22Rv1 (cell line): ENCODE results near the gene FADS2.

ENCODE experiments used
- H3K27ac ChIP-seq: fragments of 450-650 bp; 2 replicates; pipeline ENCODE4 v1.5.1; 2017
- CTCF ChIP-seq: fragments of 450-650 bp; IDR thresholded peaks from 2 replicates; pipeline ENCODE4 v1.5.1; 2017; ENCODE audit warnings: mild to moderate bottlenecking
- ZFX ChIP-seq: fragments of 450-650 bp; IDR thresholded peaks from 2 replicates; pipeline ENCODE4 v1.6.1; 2017; ENCODE audit warnings: antibody characterized with exemption, borderline replicate concordance

FADS2 gene

GRCh38 chr11:61872935-61873565, 45.0 kb downstream of the FADS2 start:
- H3K27ac ChIP-seq: no peak overlapping the region

GRCh38 chr11:61873588-61874376, 45.7 kb downstream of the FADS2 start:
- H3K27ac ChIP-seq: no peak overlapping the region
- TF ChIP-seq CTCF (no peak), ZFX (no peak)

More at GRCh38 chr11:61872935-61873565, 45.0 kb downstream of the FADS2 start:
- TF ChIP-seq CTCF (no peak), ZFX (no peak)

- H3K27ac ChIP-seq: no peak overlapping the region
- TF ChIP-seq CTCF: no peak
- TF ChIP-seq ZFX: no peak
Observed at GRCh38 chr11:61874377-61874809, 46.3 kb downstream of the FADS2 start.

- TF ChIP-seq ZFX: no peak
- no peak for TF ChIP-seq CTCF
- H3K27ac ChIP-seq: no peak overlapping the region
Observed at GRCh38 chr11:61874853-61875252, 46.8 kb downstream of the FADS2 start.

GRCh38 chr11:61875698-61876097, 47.6 kb downstream of the FADS2 start:
- TF ChIP-seq ZFX (no peak), CTCF (no peak)
- no peak overlapping the region for H3K27ac ChIP-seq

- no peak overlapping the region for H3K27ac ChIP-seq
- TF ChIP-seq ZFX (no peak), CTCF (no peak)
Observed at GRCh38 chr11:61879152-61879551, 51.1 kb downstream of the FADS2 start.

- TF ChIP-seq ZFX (no peak), CTCF (no peak)
Observed at GRCh38 chr11:61880031-61880430, 51.9 kb downstream of the FADS2 start.

More at GRCh38 chr11:61880031-61880430, 51.9 kb downstream of the FADS2 start:
- no peak overlapping the region for H3K27ac ChIP-seq
